Esophagus muscularis mucosa (tissue), 4 donors: Measurements from ENCODE around the gene BRCC3. TPM values are rescaled to one million over a fixed set of nuclear protein-coding genes. Genes with fewer than 3 reads are reported as not detected.
A peak's percentile ranks its signal among the peaks of the same experiment; 100 is the strongest.

Source experiments
- DNase-seq: peaks from one replicate; pipeline ENCODE4 v3.0.0-alpha.2; 2017; ENCODE audit errors: extremely low spot score
- H3K27ac ChIP-seq, 4 donors: fragments of 200-600 bp; sonication (generic); replicated peaks in 1 of 4; 1 replicate in 3 of 4; 2 replicates in 1 of 4; pipeline ENCODE4 v1.5.1; 2016 to 2019; ENCODE audit warnings: mild to moderate bottlenecking in 1 of 4
- H3K27me3 ChIP-seq, 4 donors: fragments of 200-600 bp; sonication (generic); one replicate each; pipeline versions ENCODE4 v1.5.1 to v1.6.0; 2016 to 2019
- H3K36me3 ChIP-seq, 4 donors: fragments of 200-600 bp; sonication (generic); one replicate each; pipeline ENCODE4 v1.5.1; 2016 to 2019
- H3K4me1 ChIP-seq, 4 donors: fragments of 200-600 bp; sonication (generic); one replicate each; pipeline ENCODE4 v1.5.1; 2016 to 2019
- H3K4me3 ChIP-seq, 4 donors: fragments of 200-600 bp; sonication (generic); 1 replicate in 2 of 4; 2 replicates in 2 of 4; pipeline ENCODE4 v1.5.1; 2016 to 2019; ENCODE audit warnings: mild to moderate bottlenecking in 4 of 4, moderate library complexity in 1 of 4
- H3K9me3 ChIP-seq, 4 donors: fragments of 200-600 bp; sonication (generic); 1 replicate in 3 of 4; 2 replicates in 1 of 4; pipeline ENCODE4 v1.5.1; 2016 to 2019
- EP300 ChIP-seq: sonication (generic); formaldehyde crosslinking; IDR thresholded peaks from one replicate; pipeline ENCODE4 v1.6.1; 2017; ENCODE audit warnings: antibody characterized with exemption
- POLR2A ChIP-seq: fragments of 450-650 bp; IDR thresholded peaks from one replicate; pipeline ENCODE4 v1.6.1; 2017; ENCODE audit warnings: antibody characterized with exemption, moderate library complexity, mild to moderate bottlenecking, low read depth
- POLR2AphosphoS5 ChIP-seq, 2 donors: sonication (generic); formaldehyde crosslinking; IDR thresholded peaks; one replicate each; pipeline ENCODE4 v1.6.1; 2017; ENCODE audit warnings: antibody characterized with exemption in 2 of 2
- whole genome bisulfite sequencing: methylation state at CpG from one replicate; pipeline ENCODE4 v1.1.5; 2018; 5-methylcytosine and 5-hydroxymethylcytosine counted together
- intact Hi-C: fragments of 100-400 bp; cut with DNase I; formaldehyde crosslinking; loops from one replicate; pipeline ENCODE4 v1.15.1; 2023
- total RNA-seq, 4 donors: library from RNA; depleted of rRNA; stranded (reverse); fragments of >200 nt; gene quantifications; one replicate each; pipeline versions ENCODE4 v1.1.0 to v1.2.1, GENCODE V29; 2016
- TF ChIP-seq, protein P1 (sequence below), 3 experiments: fragments of 200-600 bp in 2 of 3; fragments of 450-650 bp in 1 of 3; sonication (generic) in 2 of 3; IDR thresholded peaks; one replicate each; pipeline ENCODE4 v1.5.1; 2017 to 2019; ENCODE audit warnings: antibody characterized with exemption in 3 of 3, mild to moderate bottlenecking in 2 of 3, moderate library complexity in 1 of 3

Gene BRCC3
- total RNA-seq, 4 donors from 2014 or later = 10.9 to 18.8 (median 16.8) TPM

- H3K36me3 ChIP-seq = no peaks in the 10 kb centered on the region
- no peak for TF ChIP-seq EP300
- no peak for TF ChIP-seq POLR2A
- TF ChIP-seq, protein P1, sequence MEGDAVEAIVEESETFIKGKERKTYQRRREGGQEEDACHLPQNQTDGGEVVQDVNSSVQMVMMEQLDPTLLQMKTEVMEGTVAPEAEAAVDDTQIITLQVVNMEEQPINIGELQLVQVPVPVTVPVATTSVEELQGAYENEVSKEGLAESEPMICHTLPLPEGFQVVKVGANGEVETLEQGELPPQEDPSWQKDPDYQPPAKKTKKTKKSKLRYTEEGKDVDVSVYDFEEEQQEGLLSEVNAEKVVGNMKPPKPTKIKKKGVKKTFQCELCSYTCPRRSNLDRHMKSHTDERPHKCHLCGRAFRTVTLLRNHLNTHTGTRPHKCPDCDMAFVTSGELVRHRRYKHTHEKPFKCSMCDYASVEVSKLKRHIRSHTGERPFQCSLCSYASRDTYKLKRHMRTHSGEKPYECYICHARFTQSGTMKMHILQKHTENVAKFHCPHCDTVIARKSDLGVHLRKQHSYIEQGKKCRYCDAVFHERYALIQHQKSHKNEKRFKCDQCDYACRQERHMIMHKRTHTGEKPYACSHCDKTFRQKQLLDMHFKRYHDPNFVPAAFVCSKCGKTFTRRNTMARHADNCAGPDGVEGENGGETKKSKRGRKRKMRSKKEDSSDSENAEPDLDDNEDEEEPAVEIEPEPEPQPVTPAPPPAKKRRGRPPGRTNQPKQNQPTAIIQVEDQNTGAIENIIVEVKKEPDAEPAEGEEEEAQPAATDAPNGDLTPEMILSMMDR (IDR thresholded peaks at IDR 0.05) = peak; percentile 29 to 48 (median 30)
- H3K27ac ChIP-seq = no peak overlapping the region
- no peaks in the 10 kb centered on the region for H3K27me3 ChIP-seq
- WGBS = 67% methylated on average over 7 of the region's 7 CpGs
- peaks cover 0 to 10% (median 0%) of the 10 kb centered on the region in 4 donors for H3K4me1 ChIP-seq
- no peak for DNase-seq
- no peak overlapping the region for H3K4me3 ChIP-seq
- intact Hi-C loops = no loop called here
- no peaks in the 10 kb centered on the region for H3K9me3 ChIP-seq
These were observed 77.6 kb downstream of the BRCC3 start for GRCh38 chrX:155148724-155149537.

GRCh38 chrX:155169881-155170280 is 98.6 kb downstream of the BRCC3 start:
- H3K4me1 ChIP-seq = no peaks in the 10 kb centered on the region
- TF ChIP-seq EP300 (no peak), POLR2A (no peak), POLR2AphosphoS5 (IDR thresholded peaks at IDR 0.05) (no peak)
- TF ChIP-seq, protein P1 (IDR thresholded peaks at IDR 0.05) = no peak

More at GRCh38 chrX:155169881-155170280, 98.6 kb downstream of the BRCC3 start:
- Histone ChIP-seq H3K27ac (no peak overlapping the region), H3K36me3 (no peaks in the 10 kb centered on the region), H3K4me3 (no peak overlapping the region), H3K27me3 (no peaks in the 10 kb centered on the region), H3K9me3 (no peaks in the 10 kb centered on the region)
- intact Hi-C loops = no loop called here
- no peak for DNase-seq
- WGBS = 25% methylated on average over 2 of the region's 2 CpGs

Other genes with a start within 250 kb of the BRCC3 start
- gene SMIM9, start 236.8 kb upstream of the BRCC3 start, total RNA-seq = not detected
- 10 to 100 TPM in 2 of 4 donors, 1 to 10 TPM in 2; 3.3 to 15.4 (median 8.6) TPM for gene F8A1, start 185.2 kb upstream of the BRCC3 start, total RNA-seq
- 10 to 100 TPM; 17.0 to 30.0 (median 22.3) TPM for gene F8, start 48.8 kb upstream of the BRCC3 start, total RNA-seq
- 10 to 100 TPM; 73.8 to 98.2 (median 95.9) TPM for gene FUNDC2, start 44.7 kb upstream of the BRCC3 start, total RNA-seq
- gene CMC4, start 372 bp upstream of the BRCC3 start, total RNA-seq = 10 to 100 TPM; 28.0 to 36.3 (median 32.9) TPM
- gene MTCP1, start 372 bp upstream of the BRCC3 start, total RNA-seq = 1 to 10 TPM; 2.5 to 4.4 (median 4.2) TPM
- 10 to 100 TPM; 26.5 to 41.5 (median 37.7) TPM for gene VBP1, start 145.0 kb downstream of the BRCC3 start, total RNA-seq
- under 1 TPM in 3 of 4 donors, not detected in 1; 0.50 to 0.98 (median 0.84) TPM for gene RAB39B, start 193.0 kb downstream of the BRCC3 start, total RNA-seq